Fibroblast of upper back skin (primary cell): ENCODE results near the gene PDE4A.

ENCODE experiments used
- DNase-seq: peaks from one replicate; pipeline ENCODE4 v3.0.0-alpha.2; 2013

PDE4A gene

GRCh38 chr19:10516671-10517286 lies 96.4 kb downstream of the PDE4A start:
- DNase-seq, result no peak

GRCh38 chr19:10517361-10517759 lies 97.0 kb downstream of the PDE4A start, which contains the start of gene S1PR5:
Gene S1PR5, minus strand, starts transcription at chr19:10517447. Its CDS starts 2,436 bp downstream, at chr19:10515011.
- DNase-seq, result no peak

GRCh38 chr19:10517760-10518443 lies 97.6 kb downstream of the PDE4A start:
- DNase-seq, result no peak

- no peak for DNase-seq
Measured at GRCh38 chr19:10518444-10519361, 98.4 kb downstream of the PDE4A start.
